DND-41 (cell line): ENCODE measurements around the gene NFE2L2.
A peak's percentile ranks its signal among the peaks of the same experiment; 100 is the strongest.

Experiments used
- EZH2 ChIP-seq: IDR thresholded peaks from 3 replicates; pipeline ENCODE4 v1.6.1; 2012; ENCODE audit warnings: borderline replicate concordance, low read depth, mild to moderate bottlenecking, moderate library complexity, low read length, inconsistent platforms; ENCODE audit not compliant: severe bottlenecking
- TF ChIP-seq, protein P1 (sequence below): IDR thresholded peaks from 2 replicates; pipeline ENCODE4 v1.5.1; 2012; ENCODE audit warnings: borderline replicate concordance, low read length, moderate library complexity, mild to moderate bottlenecking; ENCODE audit not compliant: poor library complexity, severe bottlenecking; ENCODE audit errors: extremely low read depth

DNA sequence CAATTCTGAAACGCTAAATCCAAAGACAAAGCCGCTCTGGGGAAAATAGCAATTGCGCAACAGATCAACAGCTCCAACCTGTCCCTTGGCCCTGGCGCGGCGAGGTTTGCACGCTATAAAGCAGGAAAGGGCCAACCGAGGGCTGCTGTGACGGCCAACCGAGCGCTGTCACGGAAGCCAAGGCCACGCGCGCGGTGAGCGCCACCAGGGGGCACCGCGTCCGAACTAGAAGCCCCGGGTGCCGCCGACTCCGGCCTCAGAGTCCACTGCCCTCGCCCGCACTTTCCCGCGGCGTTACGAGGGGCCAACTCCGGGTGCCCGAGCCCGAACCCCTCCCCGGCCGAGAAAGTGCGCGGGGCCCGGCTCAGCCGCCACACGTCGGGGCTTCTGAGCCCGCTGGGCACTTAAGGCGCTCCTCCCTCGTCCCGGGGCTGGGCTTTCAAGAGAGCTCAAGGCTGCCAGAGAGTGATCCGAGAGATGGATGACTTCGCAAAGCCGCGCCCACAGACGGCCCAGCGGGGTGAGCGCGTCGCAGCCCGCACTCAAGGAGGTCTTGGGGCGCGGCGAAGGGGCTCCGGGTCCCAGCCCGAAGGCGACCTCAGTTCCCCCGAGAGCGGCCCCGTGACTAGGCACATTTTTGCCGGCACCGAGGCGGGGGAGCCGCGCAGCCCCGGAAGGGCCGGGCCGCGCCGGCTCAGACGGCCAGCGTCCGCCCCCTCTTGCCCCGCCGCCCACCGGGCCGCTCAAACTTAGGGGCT, 897 bp downstream of the NFE2L2 start:
- TF ChIP-seq, protein P1, sequence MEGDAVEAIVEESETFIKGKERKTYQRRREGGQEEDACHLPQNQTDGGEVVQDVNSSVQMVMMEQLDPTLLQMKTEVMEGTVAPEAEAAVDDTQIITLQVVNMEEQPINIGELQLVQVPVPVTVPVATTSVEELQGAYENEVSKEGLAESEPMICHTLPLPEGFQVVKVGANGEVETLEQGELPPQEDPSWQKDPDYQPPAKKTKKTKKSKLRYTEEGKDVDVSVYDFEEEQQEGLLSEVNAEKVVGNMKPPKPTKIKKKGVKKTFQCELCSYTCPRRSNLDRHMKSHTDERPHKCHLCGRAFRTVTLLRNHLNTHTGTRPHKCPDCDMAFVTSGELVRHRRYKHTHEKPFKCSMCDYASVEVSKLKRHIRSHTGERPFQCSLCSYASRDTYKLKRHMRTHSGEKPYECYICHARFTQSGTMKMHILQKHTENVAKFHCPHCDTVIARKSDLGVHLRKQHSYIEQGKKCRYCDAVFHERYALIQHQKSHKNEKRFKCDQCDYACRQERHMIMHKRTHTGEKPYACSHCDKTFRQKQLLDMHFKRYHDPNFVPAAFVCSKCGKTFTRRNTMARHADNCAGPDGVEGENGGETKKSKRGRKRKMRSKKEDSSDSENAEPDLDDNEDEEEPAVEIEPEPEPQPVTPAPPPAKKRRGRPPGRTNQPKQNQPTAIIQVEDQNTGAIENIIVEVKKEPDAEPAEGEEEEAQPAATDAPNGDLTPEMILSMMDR: peak; percentile 88
- TF ChIP-seq EZH2: no peak
